ENCODE data around the gene FAT1. TPM values are rescaled to one million over a fixed set of nuclear protein-coding genes. Genes with fewer than 3 reads are reported as not detected.

FAT1 gene
- total and polyA plus RNA-seq, 2 donors (not counting 3 experiments of a cell fraction or from before 2014, with no cell fraction given) = 9.2 to 9.8 TPM

DNA sequence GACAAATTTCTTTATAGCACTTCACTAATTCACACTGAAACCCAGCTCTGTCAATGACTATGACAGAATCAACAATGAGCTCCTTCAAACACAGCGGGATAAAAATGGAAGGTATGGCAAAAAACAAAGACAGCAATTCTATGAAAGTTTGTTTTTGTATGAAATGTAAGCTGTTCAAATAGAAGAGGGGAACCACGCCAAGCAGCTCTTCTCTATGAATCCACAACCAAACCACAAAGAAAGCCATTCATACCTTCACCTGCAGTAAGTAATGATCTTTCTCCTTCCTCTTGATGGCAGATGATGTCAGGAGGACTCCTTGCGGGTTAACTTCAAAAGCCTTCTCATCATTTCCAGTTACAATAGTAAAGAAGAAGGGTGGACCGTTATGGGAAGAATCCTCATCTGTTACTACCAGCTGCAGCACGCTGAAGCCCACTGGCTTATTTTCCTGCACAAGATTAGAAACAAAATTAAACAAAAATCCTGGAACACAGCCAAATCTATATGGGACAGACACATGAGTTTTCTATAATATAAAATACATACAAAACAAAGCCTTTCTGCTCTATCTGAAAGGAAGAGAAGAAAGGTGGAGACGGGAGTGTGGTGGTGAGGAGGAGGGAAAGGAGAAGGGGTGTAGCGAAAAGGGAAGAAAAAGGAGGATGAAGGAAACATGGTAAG lies 119.4 kb downstream of the FAT1 start:
- POLR2A ChIA-PET = no interaction called here
- Histone ChIP-seq H3K9me1 (replicated peaks; ENCODE audit: control insufficient read depth, extremely low read depth, insufficient read depth, low read length) (no peaks in the 10 kb centered on the region), H3K4me3 (replicated peaks in 1 of 3; ENCODE audit: insufficient read depth in 1 of 3, low read depth in 1 of 3, low read length in 3 of 3) (no peak overlapping the region), H3K4me2 (ENCODE audit: insufficient read depth, low read length) (no peak overlapping the region), H3K36me3 (ENCODE audit: control insufficient read depth in 2 of 2, extremely low read depth in 1 of 2, insufficient read depth in 2 of 2, low read length in 2 of 2) (no peaks in the 10 kb centered on the region), H3K27ac (ENCODE audit: insufficient read depth, low read depth, low read length) (no peak overlapping the region), H3K9ac (replicated peaks; ENCODE audit: extremely low read depth, insufficient read depth, low read length) (no peak overlapping the region), H3K9me3 (replicated peaks; ENCODE audit: control insufficient read depth, insufficient read depth, low read length) (peaks cover 3% of the 10 kb centered on the region), H3K4me1 (ENCODE audit: control insufficient read depth, extremely low read depth, insufficient read depth, low read length) (no peaks in the 10 kb centered on the region), H3K79me2 (ENCODE audit: control insufficient read depth, insufficient read depth, low read length) (no peaks in the 10 kb centered on the region), H3K27me3 (ENCODE audit: control insufficient read depth in 2 of 2, insufficient read depth in 2 of 2, low read length in 2 of 2) (no peaks in the 10 kb centered on the region), H2AFZ (ENCODE audit: low read depth, low read length) (no peak overlapping the region), H4K20me1 (replicated peaks; ENCODE audit: control insufficient read depth, extremely low read depth, insufficient read depth, low read length) (no peaks in the 10 kb centered on the region)
- CTCF ChIA-PET = no interaction called here
- FAIRE-seq = no peak
- dilution Hi-C loops (cut with MboI; ENCODE audit: extremely low pct_ligation_motif_present, low sequenced_read_pairs) = no loop called here
- DNase-seq (ENCODE audit: low read depth, low spot score) = no peak
- no TSS peak for BruUV-seq (replicated peaks)
- no peak for TF ChIP-seq EZH2 (IDR thresholded peaks at IDR 0.05; ENCODE audit: borderline replicate concordance, low read depth, low read length, severe bottlenecking)
- no peak for TF ChIP-seq FOS (IDR thresholded peaks at IDR 0.05; ENCODE audit: borderline replicate concordance, insufficient read depth, low read length)
- TF ChIP-seq, protein P1, sequence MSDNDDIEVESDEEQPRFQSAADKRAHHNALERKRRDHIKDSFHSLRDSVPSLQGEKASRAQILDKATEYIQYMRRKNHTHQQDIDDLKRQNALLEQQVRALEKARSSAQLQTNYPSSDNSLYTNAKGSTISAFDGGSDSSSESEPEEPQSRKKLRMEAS (IDR thresholded peaks at IDR 0.05; ENCODE audit: insufficient read depth, insufficient read length) = no peak
- no peak for TF ChIP-seq MYC (IDR thresholded peaks at IDR 0.05; ENCODE audit: low read depth, low read length)
- no peak for TF ChIP-seq POLR2A (IDR thresholded peaks at IDR 0.05; ENCODE audit: low read depth, low read length)
- TF ChIP-seq POLR2AphosphoS5 (IDR thresholded peaks at IDR 0.05; ENCODE audit: insufficient read depth, low read depth, low read length) = no peak
- no peak for TF ChIP-seq CTCF (IDR thresholded peaks at IDR 0.05; ENCODE audit: extremely low read depth in 1 of 2, insufficient read depth in 1 of 2, low read depth in 1 of 2, low read length in 2 of 2)
- no peak for TF ChIP-seq JUN (IDR thresholded peaks at IDR 0.05; ENCODE audit: borderline replicate concordance, insufficient read depth, insufficient read length, low read depth)
- no peak for TF ChIP-seq GATA2 (IDR thresholded peaks at IDR 0.05; ENCODE audit: insufficient read depth, insufficient read length, low read depth, low read length)
- intact Hi-C loops (cut with micrococcal nuclease) = no loop called here
